Natural killer cell (primary cell): ENCODE data around the gene HSD17B13. TPM values are rescaled to one million over a fixed set of nuclear protein-coding genes. Genes with fewer than 3 reads are reported as not detected.

Experiments
- ATAC-seq, 3 donors: fragments of 150-1000 bp in 2 of 3; fragments of 200-7000 bp in 1 of 3; cut with Tn5 transposase; 1 replicate in 1 of 3; 2 replicates in 2 of 3; pipeline ENCODE4 v1.10.0; 2021; ENCODE audit warnings: mild to moderate bottlenecking in 2 of 3, moderate library complexity in 2 of 3
- DNase-seq, 2 donors: peaks; one replicate each; pipeline versions ENCODE4 v3.0.0 to v3.0.0-alpha.2; 2013 to 2021; ENCODE audit warnings: mixed read lengths in 1 of 2
- H3K27ac ChIP-seq: one replicate; pipeline ENCODE4 v1.5.1; 2013; ENCODE audit warnings: mild to moderate bottlenecking, low read length
- H3K27me3 ChIP-seq: one replicate; pipeline ENCODE4 v1.6.1; 2013; ENCODE audit warnings: low read length; ENCODE audit not compliant: control insufficient read depth, insufficient read depth
- H3K36me3 ChIP-seq: one replicate; pipeline ENCODE4 v1.6.1; 2013; ENCODE audit warnings: low read length; ENCODE audit not compliant: control insufficient read depth, insufficient read depth
- H3K4me1 ChIP-seq: one replicate; pipeline ENCODE4 v1.6.1; 2013; ENCODE audit warnings: low read length; ENCODE audit not compliant: control insufficient read depth, insufficient read depth
- H3K4me3 ChIP-seq: one replicate; pipeline ENCODE4 v1.5.1; 2013; ENCODE audit warnings: low read length
- H3K9me3 ChIP-seq: one replicate; pipeline ENCODE4 v1.6.1; 2013; ENCODE audit warnings: low read length; ENCODE audit not compliant: control insufficient read depth, insufficient read depth
- H3K27ac Mint-ChIP-seq, 2 donors: one replicate each; pipeline ENCODE4 v1.8.0; 2022; ENCODE audit warnings: mild to moderate bottlenecking in 2 of 2, mixed read lengths in 2 of 2, moderate library complexity in 1 of 2
- H3K27me3 Mint-ChIP-seq, 2 donors: one replicate each; pipeline ENCODE4 v1.8.0; 2022; ENCODE audit warnings: low read depth in 2 of 2, mixed read lengths in 2 of 2
- H3K36me3 Mint-ChIP-seq: one replicate; pipeline ENCODE4 v1.8.0; 2022; ENCODE audit warnings: mixed read lengths
- H3K4me1 Mint-ChIP-seq, 2 donors: one replicate each; pipeline ENCODE4 v1.8.0; 2022; ENCODE audit warnings: mixed read lengths in 2 of 2
- H3K4me3 Mint-ChIP-seq: one replicate; pipeline ENCODE4 v1.8.0; 2022; ENCODE audit warnings: mild to moderate bottlenecking, moderate library complexity, mixed read lengths
- H3K9me3 Mint-ChIP-seq, 2 donors: one replicate each; pipeline ENCODE4 v1.8.0; 2022; ENCODE audit warnings: mixed read lengths in 2 of 2
- WGBS: methylation state at CpG from one replicate; pipeline ENCODE4 v1.1.7; 2013; ENCODE audit warnings: missing lambda C conversion rate; ENCODE audit not compliant: insufficient coverage; 5-methylcytosine and 5-hydroxymethylcytosine counted together
- intact Hi-C: fragments of 100-400 bp; cut with micrococcal nuclease; formaldehyde crosslinking; loops from one replicate; pipeline ENCODE4 v1.14.2; 2022
- total RNA-seq, 4 donors: library from RNA; stranded (reverse); fragments of 120-200 nt in 1 of 4; gene quantifications; one replicate each; pipeline versions ENCODE4 v1.2.3 to v1.2.4, GENCODE V29; 2013 to 2022
- TF ChIP-seq, protein P1 (sequence below): fragments of 200-600 bp; IDR thresholded peaks from one replicate; pipeline ENCODE4 v1.8.0; 2022; ENCODE audit warnings: antibody characterized with exemption

Gene HSD17B13
- total RNA-seq, 3 donors from 2014 or later (not counting 1 experiment from before 2014, with no cell fraction given), result 0.33 to 0.95 (median 0.73) TPM

DNA sequence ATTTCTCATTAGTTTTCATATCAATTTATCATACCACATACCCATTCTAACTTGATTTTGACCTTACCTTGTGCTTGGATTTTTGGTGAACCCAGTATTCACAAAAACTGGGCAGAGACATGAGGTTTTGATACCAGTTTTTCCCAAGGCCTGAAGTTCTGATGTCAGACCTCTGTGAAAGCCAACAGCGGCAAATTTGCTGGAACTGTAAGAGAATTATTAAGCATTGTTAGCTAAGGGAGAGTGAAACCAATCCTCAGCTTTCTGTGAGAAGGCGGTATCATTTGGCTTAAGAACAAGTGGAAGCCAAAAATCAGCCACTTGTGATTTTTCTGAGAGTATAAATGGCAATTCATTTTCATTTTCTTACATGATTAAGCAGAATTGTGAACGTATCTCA, 8.9 kb downstream of the HSD17B13 start:
- Mint-ChIP-seq H3K36me3 (no peaks in the 10 kb centered on the region), H3K27ac (no peak overlapping the region), H3K9me3 (no peaks in the 10 kb centered on the region), H3K4me1 (no peaks in the 10 kb centered on the region), H3K4me3 (no peak overlapping the region), H3K27me3 (no peaks in the 10 kb centered on the region)
- DNase-seq (no peak), ATAC-seq (no peak)
- intact Hi-C loops, result no loop called here
- Histone ChIP-seq H3K27ac (no peak overlapping the region), H3K4me3 (no peak overlapping the region), H3K9me3 (no peaks in the 10 kb centered on the region), H3K27me3 (no peaks in the 10 kb centered on the region), H3K36me3 (no peaks in the 10 kb centered on the region), H3K4me1 (no peaks in the 10 kb centered on the region)
- TF ChIP-seq, protein P1, sequence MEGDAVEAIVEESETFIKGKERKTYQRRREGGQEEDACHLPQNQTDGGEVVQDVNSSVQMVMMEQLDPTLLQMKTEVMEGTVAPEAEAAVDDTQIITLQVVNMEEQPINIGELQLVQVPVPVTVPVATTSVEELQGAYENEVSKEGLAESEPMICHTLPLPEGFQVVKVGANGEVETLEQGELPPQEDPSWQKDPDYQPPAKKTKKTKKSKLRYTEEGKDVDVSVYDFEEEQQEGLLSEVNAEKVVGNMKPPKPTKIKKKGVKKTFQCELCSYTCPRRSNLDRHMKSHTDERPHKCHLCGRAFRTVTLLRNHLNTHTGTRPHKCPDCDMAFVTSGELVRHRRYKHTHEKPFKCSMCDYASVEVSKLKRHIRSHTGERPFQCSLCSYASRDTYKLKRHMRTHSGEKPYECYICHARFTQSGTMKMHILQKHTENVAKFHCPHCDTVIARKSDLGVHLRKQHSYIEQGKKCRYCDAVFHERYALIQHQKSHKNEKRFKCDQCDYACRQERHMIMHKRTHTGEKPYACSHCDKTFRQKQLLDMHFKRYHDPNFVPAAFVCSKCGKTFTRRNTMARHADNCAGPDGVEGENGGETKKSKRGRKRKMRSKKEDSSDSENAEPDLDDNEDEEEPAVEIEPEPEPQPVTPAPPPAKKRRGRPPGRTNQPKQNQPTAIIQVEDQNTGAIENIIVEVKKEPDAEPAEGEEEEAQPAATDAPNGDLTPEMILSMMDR, result no peak
- 100% methylated on average over 2 of the region's 3 CpGs for WGBS

DNA sequence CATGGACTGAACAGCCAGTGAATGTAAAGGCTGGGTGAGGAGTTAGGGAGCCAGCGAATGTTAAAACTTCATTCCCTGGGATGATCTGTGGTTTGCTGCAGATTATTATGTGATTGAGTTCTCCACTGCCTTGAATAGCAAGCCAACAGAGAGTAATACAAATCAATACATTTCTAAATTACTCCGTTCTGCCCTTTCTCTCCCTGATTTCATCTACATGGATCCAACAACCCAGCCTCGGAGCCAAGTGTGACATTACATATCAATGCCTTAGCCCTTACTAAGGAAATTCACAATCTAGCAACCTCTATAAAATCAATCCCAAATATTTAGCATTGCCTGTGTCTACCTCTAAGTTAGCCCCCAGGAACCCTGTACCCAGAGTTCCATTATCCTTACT, 11.0 kb downstream of the HSD17B13 start:
- 96% methylated on average over 3 of the region's 3 CpGs for WGBS
- Histone ChIP-seq H3K27ac (no peak overlapping the region), H3K4me1 (no peaks in the 10 kb centered on the region), H3K4me3 (no peak overlapping the region), H3K9me3 (no peaks in the 10 kb centered on the region), H3K36me3 (no peaks in the 10 kb centered on the region), H3K27me3 (no peaks in the 10 kb centered on the region)
- DNase-seq, result no peak
- Mint-ChIP-seq H3K27ac (no peak overlapping the region), H3K4me3 (no peak overlapping the region), H3K36me3 (no peaks in the 10 kb centered on the region), H3K9me3 (no peaks in the 10 kb centered on the region), H3K4me1 (no peaks in the 10 kb centered on the region), H3K27me3 (no peaks in the 10 kb centered on the region)
- TF ChIP-seq, protein P1, result no peak
- intact Hi-C loops, result no loop called here
- no peak for ATAC-seq

DNA sequence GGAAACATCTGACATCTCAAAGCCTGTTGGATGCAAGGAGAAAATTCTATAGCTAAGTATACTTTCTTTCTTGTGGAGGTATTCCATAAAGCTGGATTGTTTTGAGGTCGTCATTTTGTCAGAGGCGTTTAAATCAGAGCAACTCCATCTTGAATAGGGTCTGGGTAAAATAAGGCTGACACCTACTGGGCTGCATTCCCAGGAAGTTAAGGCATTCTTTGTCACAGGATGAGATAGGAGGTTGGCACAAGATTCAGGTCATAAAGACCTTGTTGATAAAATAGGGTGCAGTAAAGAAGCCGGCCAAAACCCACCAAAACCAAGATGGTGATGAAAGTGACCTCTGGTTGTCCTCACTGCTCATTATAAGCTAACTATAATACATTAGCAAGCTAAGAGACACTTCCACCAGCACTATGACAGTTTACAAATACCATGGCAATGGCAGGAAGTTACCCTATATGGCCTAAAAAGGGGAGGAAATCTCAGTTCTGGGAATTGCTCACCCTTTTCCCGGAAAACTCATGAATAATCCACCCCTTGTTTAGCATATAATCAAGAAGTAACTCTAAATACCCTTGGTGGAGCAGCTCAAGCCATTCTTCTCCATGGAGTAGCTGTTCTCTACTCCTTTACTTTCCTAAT, 11.9 kb downstream of the HSD17B13 start:
- no peak overlapping the region for H3K27ac Mint-ChIP-seq
- no peaks in the 10 kb centered on the region for H3K4me1 Mint-ChIP-seq
- ATAC-seq (no peak), DNase-seq (no peak)
- Histone ChIP-seq H3K4me1 (no peaks in the 10 kb centered on the region), H3K4me3 (no peak overlapping the region), H3K36me3 (no peaks in the 10 kb centered on the region), H3K9me3 (no peaks in the 10 kb centered on the region), H3K27me3 (no peaks in the 10 kb centered on the region), H3K27ac (no peak overlapping the region)
- intact Hi-C loops, result no loop called here
- H3K9me3 Mint-ChIP-seq, result no peaks in the 10 kb centered on the region
- no peaks in the 10 kb centered on the region for H3K27me3 Mint-ChIP-seq
- no peaks in the 10 kb centered on the region for H3K36me3 Mint-ChIP-seq
- 95% methylated on average over 4 of the region's 4 CpGs for WGBS
- no peak overlapping the region for H3K4me3 Mint-ChIP-seq
- TF ChIP-seq, protein P1, result no peak

DNA sequence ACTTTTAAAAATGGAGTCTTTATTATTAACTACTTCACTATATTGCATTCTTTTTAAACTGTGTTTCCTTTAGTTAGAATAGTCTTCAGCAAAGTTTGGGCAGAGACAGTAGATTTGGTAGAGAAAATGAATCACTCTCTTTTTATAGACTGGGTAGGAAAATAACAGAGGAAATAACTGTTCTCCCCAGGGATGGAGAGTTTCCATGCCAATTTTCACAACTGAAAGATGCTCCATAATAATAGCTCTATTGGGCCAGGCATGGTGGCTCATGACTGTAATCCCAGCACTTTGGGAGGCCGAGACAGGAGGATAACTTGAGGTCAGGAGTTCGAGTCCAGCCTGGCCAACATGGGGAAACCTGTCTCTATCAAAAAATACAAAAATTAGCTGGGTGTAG, 13.1 kb downstream of the HSD17B13 start:
- intact Hi-C loops, result no loop called here
- H3K9me3 ChIP-seq, result no peaks in the 10 kb centered on the region
- Mint-ChIP-seq H3K9me3 (no peaks in the 10 kb centered on the region), H3K27ac (no peak overlapping the region), H3K4me1 (no peaks in the 10 kb centered on the region), H3K4me3 (no peak overlapping the region), H3K27me3 (no peaks in the 10 kb centered on the region), H3K36me3 (no peaks in the 10 kb centered on the region)
- H3K27ac ChIP-seq, result no peak overlapping the region
- TF ChIP-seq, protein P1, result no peak
- ATAC-seq, result no peak
- no peak for DNase-seq
- 96% methylated on average over 2 of the region's 2 CpGs for WGBS
- no peaks in the 10 kb centered on the region for H3K27me3 ChIP-seq
- no peak overlapping the region for H3K4me3 ChIP-seq
- no peaks in the 10 kb centered on the region for H3K36me3 ChIP-seq
- no peaks in the 10 kb centered on the region for H3K4me1 ChIP-seq
